PC-3 (cell line): ENCODE results near the gene CDK15. TPM values are rescaled to one million over a fixed set of nuclear protein-coding genes. Genes with fewer than 3 reads are reported as not detected.

Experiments
- ATAC-seq: fragments of 200-7000 bp; cut with Tn5 transposase; 2 replicates; pipeline ENCODE4 v1.9.1; 2020; ENCODE audit warnings: mild to moderate bottlenecking, moderate library complexity
- BruUV-seq: library from RNA; stranded (reverse); fragments of 400-500 nt; replicated peaks from 2 replicates; lab custom pipeline; 2021; lab: Mats Ljungman, UMichigan
- CTCF ChIA-PET: fragments of 300-600 bp; sonication (Branson Sonifier 250); formaldehyde crosslinking; loops from one replicate; lab custom pipeline; 2022; ENCODE audit warnings: antibody characterized with exemption; lab: Charles Lee
- POLR2A ChIA-PET: fragments of 300-600 bp; sonication (Branson Sonifier 250); formaldehyde crosslinking; loops from one replicate; lab custom pipeline; 2022; ENCODE audit warnings: antibody characterized with exemption; ENCODE audit not compliant: unreplicated experiment; lab: Charles Lee
- DNase-seq: peaks from one replicate; pipeline ENCODE4 v3.0.0-alpha.2; 2015
- H2AFZ ChIP-seq: fragments of 300-600 bp; sonication (generic); 2 replicates; pipeline ENCODE4 v1.6.0; 2016; ENCODE audit warnings: antibody characterized with exemption, low read length
- H3F3A ChIP-seq: fragments of 300-600 bp; sonication (generic); one replicate; pipeline ENCODE4 v1.6.0; 2017; ENCODE audit warnings: antibody characterized with exemption, low read length, control low read depth, mild to moderate bottlenecking; ENCODE audit not compliant: unreplicated experiment
- H3K27ac ChIP-seq: fragments of 300-600 bp; sonication (generic); 2 replicates; pipeline ENCODE4 v1.5.1; 2016; ENCODE audit warnings: mild to moderate bottlenecking, low read length
- H3K27me3 ChIP-seq: fragments of 300-600 bp; sonication (generic); 2 replicates; pipeline ENCODE4 v1.6.1; 2016; ENCODE audit warnings: low read length, mixed read lengths
- H3K36me3 ChIP-seq: fragments of 300-600 bp; sonication (generic); 2 replicates; pipeline ENCODE4 v1.6.1; 2016; ENCODE audit warnings: low read depth, mixed run types, low read length, mixed read lengths
- H3K4me1 ChIP-seq: fragments of 300-600 bp; sonication (generic); 2 replicates; pipeline ENCODE4 v1.5.1; 2016; ENCODE audit warnings: low read length; ENCODE audit not compliant: insufficient read depth
- H3K4me2 ChIP-seq: fragments of 300-600 bp; sonication (generic); 2 replicates; pipeline ENCODE4 v1.6.0; 2016; ENCODE audit warnings: low read length
- H3K4me3 ChIP-seq: fragments of 300-600 bp; sonication (generic); 2 replicates; pipeline ENCODE4 v1.5.1; 2016; ENCODE audit warnings: mild to moderate bottlenecking, low read length, mixed read lengths
- H3K79me2 ChIP-seq: fragments of 300-600 bp; sonication (generic); 2 replicates; pipeline ENCODE4 v1.6.1; 2017; ENCODE audit warnings: low read length, mixed read lengths
- H3K9ac ChIP-seq: fragments of 300-600 bp; sonication (generic); 2 replicates; pipeline ENCODE4 v1.6.0; 2016; ENCODE audit warnings: mild to moderate bottlenecking, low read length
- H3K9me2 ChIP-seq: fragments of 300-600 bp; sonication (generic); replicated peaks from 2 replicates; pipeline ENCODE4 v1.6.1; 2016; ENCODE audit warnings: mixed run types, low read length, mixed read lengths
- H3K9me3 ChIP-seq: fragments of 300-600 bp; sonication (generic); 2 replicates; pipeline ENCODE4 v1.6.1; 2016; ENCODE audit warnings: low read length, mixed read lengths
- H4K20me1 ChIP-seq: fragments of 300-600 bp; sonication (generic); 2 replicates; pipeline ENCODE4 v1.6.1; 2016; ENCODE audit warnings: low read length, mixed read lengths
- EZH2 ChIP-seq: fragments of 300-600 bp; sonication (generic); IDR thresholded peaks from one replicate; pipeline ENCODE4 v1.6.1; 2017; ENCODE audit warnings: antibody characterized with exemption, mild to moderate bottlenecking, low read length; ENCODE audit not compliant: unreplicated experiment
- EZH2phosphoT487 ChIP-seq: fragments of 300-600 bp; sonication (generic); IDR thresholded peaks from 2 replicates; pipeline ENCODE4 v1.6.1; 2018; ENCODE audit warnings: mild to moderate bottlenecking, antibody characterized with exemption, low read length, borderline replicate concordance
- intact Hi-C: fragments of 100-400 bp; cut with micrococcal nuclease; formaldehyde crosslinking; loops from 2 replicates; pipeline ENCODE4 v1.9.0; 2023
- total RNA-seq: library from RNA; depleted of rRNA; stranded (reverse); fragments of >200 nt; gene quantifications from 2 replicates; pipeline ENCODE4 v1.2.3, GENCODE V29; 2014
- TF ChIP-seq, protein P1 (sequence below): fragments of 300-600 bp; sonication (generic); conservative IDR thresholded peaks from 2 replicates; pipeline ENCODE4 v1.5.1; 2017; ENCODE audit warnings: antibody characterized with exemption, low read depth, mild to moderate bottlenecking, low read length

CDK15 gene
- total RNA-seq, 1 experiment from 2014 or later = 2.4 TPM

DNA sequence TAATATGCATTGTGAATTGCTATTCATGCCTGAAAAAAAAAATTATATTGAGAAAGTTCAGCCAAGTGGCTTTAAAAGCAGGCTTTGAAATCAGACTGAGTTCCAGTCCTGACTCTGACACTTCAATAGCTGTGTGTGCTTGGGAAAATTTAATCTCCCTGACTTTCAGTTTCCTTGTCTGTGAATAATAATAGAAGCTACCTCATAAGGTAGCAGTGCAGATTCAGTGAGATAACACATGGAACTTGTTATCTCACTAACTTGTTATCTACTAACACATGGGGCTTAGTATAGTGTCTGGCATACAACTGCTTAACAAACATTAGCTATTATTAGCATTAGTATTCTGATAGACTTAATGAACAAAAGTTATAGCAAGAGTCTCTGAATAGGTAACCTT, 40.5 kb upstream of the CDK15 start:
- Histone ChIP-seq H3F3A (no peaks in the 10 kb centered on the region), H3K36me3 (peaks cover 14% of the 10 kb centered on the region), H3K9me2 (no peaks in the 10 kb centered on the region), H3K4me2 (no peak overlapping the region), H3K27ac (no peak overlapping the region), H3K27me3 (no peaks in the 10 kb centered on the region), H3K9me3 (no peaks in the 10 kb centered on the region), H3K4me3 (no peak overlapping the region), H3K9ac (no peak overlapping the region), H3K4me1 (peaks cover 12% of the 10 kb centered on the region; the same call in 1 of the 2 replicates), H3K79me2 (peaks cover 8% of the 10 kb centered on the region; the same call in 1 of the 2 replicates), H2AFZ (no peak overlapping the region), H4K20me1 (no peaks in the 10 kb centered on the region)
- ATAC-seq = no peak
- no peak for DNase-seq
- intact Hi-C loops = no loop called here
- POLR2A ChIA-PET = no interaction called here
- CTCF ChIA-PET = no interaction called here
- TF ChIP-seq, protein P1, sequence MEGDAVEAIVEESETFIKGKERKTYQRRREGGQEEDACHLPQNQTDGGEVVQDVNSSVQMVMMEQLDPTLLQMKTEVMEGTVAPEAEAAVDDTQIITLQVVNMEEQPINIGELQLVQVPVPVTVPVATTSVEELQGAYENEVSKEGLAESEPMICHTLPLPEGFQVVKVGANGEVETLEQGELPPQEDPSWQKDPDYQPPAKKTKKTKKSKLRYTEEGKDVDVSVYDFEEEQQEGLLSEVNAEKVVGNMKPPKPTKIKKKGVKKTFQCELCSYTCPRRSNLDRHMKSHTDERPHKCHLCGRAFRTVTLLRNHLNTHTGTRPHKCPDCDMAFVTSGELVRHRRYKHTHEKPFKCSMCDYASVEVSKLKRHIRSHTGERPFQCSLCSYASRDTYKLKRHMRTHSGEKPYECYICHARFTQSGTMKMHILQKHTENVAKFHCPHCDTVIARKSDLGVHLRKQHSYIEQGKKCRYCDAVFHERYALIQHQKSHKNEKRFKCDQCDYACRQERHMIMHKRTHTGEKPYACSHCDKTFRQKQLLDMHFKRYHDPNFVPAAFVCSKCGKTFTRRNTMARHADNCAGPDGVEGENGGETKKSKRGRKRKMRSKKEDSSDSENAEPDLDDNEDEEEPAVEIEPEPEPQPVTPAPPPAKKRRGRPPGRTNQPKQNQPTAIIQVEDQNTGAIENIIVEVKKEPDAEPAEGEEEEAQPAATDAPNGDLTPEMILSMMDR = no peak
- TF ChIP-seq EZH2 (no peak), EZH2phosphoT487 (no peak)
- BruUV-seq = no TSS peak

DNA sequence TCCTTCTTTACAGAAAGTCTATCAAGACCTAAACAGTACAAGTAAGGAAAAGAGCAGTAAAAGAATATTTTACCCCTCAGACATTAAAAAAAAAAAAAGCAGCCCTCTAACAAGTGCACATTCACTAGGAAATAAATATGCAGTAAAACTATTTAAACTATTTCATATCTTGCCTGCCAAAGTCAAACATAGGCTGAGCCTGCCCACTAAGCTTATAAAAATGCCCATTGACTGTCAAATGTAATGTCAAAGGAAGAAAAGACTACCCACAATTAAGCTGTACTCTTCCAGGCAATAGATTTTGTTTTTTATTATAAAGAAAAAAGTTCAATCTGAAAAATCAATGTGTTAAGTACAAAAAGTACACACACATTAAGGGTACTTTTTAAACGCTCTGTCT, 37.4 kb upstream of the CDK15 start:
- Histone ChIP-seq H3K79me2 (peaks cover 28% of the 10 kb centered on the region), H2AFZ (no peak overlapping the region), H3F3A (no peaks in the 10 kb centered on the region), H3K9me2 (no peaks in the 10 kb centered on the region), H3K9ac (no peak overlapping the region), H4K20me1 (peaks cover 3% of the 10 kb centered on the region; the same call in 1 of the 2 replicates), H3K4me1 (peaks cover 25% of the 10 kb centered on the region), H3K27me3 (no peaks in the 10 kb centered on the region), H3K9me3 (no peaks in the 10 kb centered on the region), H3K4me2 (no peak overlapping the region), H3K36me3 (peaks cover 7% of the 10 kb centered on the region), H3K4me3 (no peak overlapping the region), H3K27ac (no peak overlapping the region)
- ATAC-seq (peak; percentile 83), DNase-seq (peak; percentile 36)
- POLR2A ChIA-PET = interaction anchor here (1.0 kb wide), 1 partner anchor 12 kb away, joined by 5 read pairs; the partner anchor contains the start of gene ALS2
- intact Hi-C loops = loop anchor here (2.0 kb wide), 1 partner anchor 14 kb away; no protein-coding TSS in a partner anchor
- CTCF ChIA-PET = interaction anchor here (1.1 kb wide), 1 partner anchor 12 kb away, joined by 4 read pairs; the partner anchor contains the start of gene ALS2
- TF ChIP-seq EZH2 (no peak), EZH2phosphoT487 (no peak)
- TF ChIP-seq, protein P1 = no peak
- no TSS peak for BruUV-seq

DNA sequence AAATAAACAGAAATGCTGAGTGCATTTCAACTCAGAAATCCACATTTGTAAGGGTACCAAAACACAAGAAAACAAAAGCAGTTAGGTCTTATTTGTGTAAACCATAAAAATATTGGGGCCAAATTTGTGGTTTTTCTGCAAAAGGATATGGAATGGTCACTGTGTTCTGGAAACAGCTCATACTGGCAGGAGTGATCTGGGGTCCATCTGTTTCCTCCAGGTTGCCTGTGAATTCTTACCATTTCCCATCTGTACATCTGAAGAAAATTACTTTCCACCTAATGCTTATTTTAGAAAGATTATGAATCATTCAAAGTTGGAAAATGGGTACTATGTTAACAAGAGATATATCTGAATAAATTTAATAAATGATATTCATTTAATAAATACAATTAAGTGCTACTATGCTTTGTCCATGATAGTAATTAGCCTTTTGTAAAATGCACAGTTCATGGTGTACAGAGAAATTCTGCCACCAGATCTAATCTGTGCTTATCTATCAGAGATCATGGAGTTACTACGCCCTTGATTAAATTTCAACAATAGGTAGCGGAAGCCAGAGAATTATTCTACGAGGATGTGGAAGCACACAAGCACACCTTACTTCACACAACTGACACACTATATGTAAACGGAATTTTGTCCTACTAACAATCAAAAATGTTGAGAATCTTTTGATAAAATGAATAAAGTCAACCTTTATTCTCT, 36.5 kb upstream of the CDK15 start:
- Histone ChIP-seq H4K20me1 (peaks cover 6% of the 10 kb centered on the region; the same call in 1 of the 2 replicates), H2AFZ (no peak overlapping the region), H3K79me2 (peaks cover 33% of the 10 kb centered on the region), H3K27me3 (no peaks in the 10 kb centered on the region), H3K9me3 (no peaks in the 10 kb centered on the region), H3K36me3 (peaks cover 7% of the 10 kb centered on the region), H3K4me2 (no peak overlapping the region), H3K4me1 (peaks cover 34% of the 10 kb centered on the region), H3K9ac (no peak overlapping the region), H3K9me2 (no peaks in the 10 kb centered on the region), H3K27ac (no peak overlapping the region), H3F3A (no peaks in the 10 kb centered on the region), H3K4me3 (no peak overlapping the region)
- TF ChIP-seq EZH2phosphoT487 = no peak
- TF ChIP-seq, protein P1 = no peak
- TF ChIP-seq EZH2 = no peak
- intact Hi-C loops = loop anchor here (2.0 kb wide), 1 partner anchor 15 kb away; no protein-coding TSS in a partner anchor
- no peak for DNase-seq
- ATAC-seq = no peak
- CTCF ChIA-PET = interaction anchor here (1.1 kb wide), 1 partner anchor 11 kb away, joined by 4 read pairs; the partner anchor contains the start of gene ALS2
- POLR2A ChIA-PET = no interaction called here
- BruUV-seq = no TSS peak
